SU-DHL-6 (cell line): ENCODE results near the gene CST6.

ENCODE experiments used
- CTCF ChIP-seq: fragments of 200-600 bp; sonication (generic); IDR thresholded peaks from one replicate; pipeline ENCODE4 v1.5.1; 2017; ENCODE audit warnings: antibody characterized with exemption, mild to moderate bottlenecking, low read length, moderate library complexity; ENCODE audit not compliant: insufficient read depth, poor library complexity, severe bottlenecking
- EZH2phosphoT487 ChIP-seq: fragments of 200-600 bp; sonication (generic), shearing (Covaris generic); conservative IDR thresholded peaks from 2 replicates; pipeline ENCODE4 v1.6.1; 2018; ENCODE audit warnings: mild to moderate bottlenecking, antibody characterized with exemption, low read length, moderate library complexity, mixed read lengths

GRCh38 chr11:65977621-65978390 is 34.0 kb upstream of the CST6 start:
- TF ChIP-seq CTCF: no peak
- TF ChIP-seq EZH2phosphoT487: no peak
